HEK293T (cell line): ENCODE data around the gene GNAI1.

ENCODE experiments used
- CTCF ChIA-PET: fragments of 350-600 bp; formaldehyde crosslinking; extraction: SDS; loops from one replicate; lab custom pipeline; 2021; ENCODE audit warnings: antibody characterized with exemption, inconsistent platforms; lab: Yijun Ruan, JAX
- POLR2A ChIA-PET: fragments of 350-600 bp; formaldehyde crosslinking; extraction: SDS; loops from one replicate; lab custom pipeline; 2020; ENCODE audit warnings: antibody characterized with exemption, inconsistent platforms; lab: Yijun Ruan, JAX
- DNase-seq: peaks from one replicate; pipeline ENCODE4 v3.0.0; 2012; ENCODE audit warnings: mixed read lengths; ENCODE audit errors: extremely low spot score
- ARNT ChIP-seq: fragments of 450-650 bp; IDR thresholded peaks from 2 replicates; pipeline ENCODE4 v1.6.1; 2017; ENCODE audit warnings: mild to moderate bottlenecking
- BHLHE40 ChIP-seq: fragments of 450-650 bp; IDR thresholded peaks from 2 replicates; pipeline ENCODE4 v1.6.1; 2016; ENCODE audit warnings: mild to moderate bottlenecking, moderate library complexity, borderline replicate concordance
- CTBP1 ChIP-seq: fragments of 450-650 bp; IDR thresholded peaks from 2 replicates; pipeline ENCODE4 v1.6.1; 2016; ENCODE audit warnings: borderline replicate concordance
- ELF4 ChIP-seq: fragments of 450-650 bp; IDR thresholded peaks from 2 replicates; pipeline ENCODE4 v1.6.1; 2017; ENCODE audit warnings: antibody characterized with exemption
- FOXA1 ChIP-seq: fragments of 450-650 bp; IDR thresholded peaks from 2 replicates; pipeline ENCODE4 v1.6.1; 2016; ENCODE audit warnings: mild to moderate bottlenecking
- FOXK2 ChIP-seq: fragments of 450-650 bp; IDR thresholded peaks from 2 replicates; pipeline ENCODE4 v1.6.1; 2016; ENCODE audit warnings: mild to moderate bottlenecking
- FOXM1 ChIP-seq: fragments of 450-650 bp; IDR thresholded peaks from 2 replicates; pipeline ENCODE4 v1.6.1; 2017; ENCODE audit warnings: mild to moderate bottlenecking, borderline replicate concordance
- HDGF ChIP-seq: fragments of 450-650 bp; IDR thresholded peaks from 2 replicates; pipeline ENCODE4 v1.6.1; 2017; ENCODE audit warnings: antibody characterized with exemption, borderline replicate concordance
- L3MBTL2 ChIP-seq: fragments of 450-650 bp; conservative IDR thresholded peaks from 2 replicates; pipeline ENCODE4 v1.6.1; 2016; ENCODE audit warnings: mild to moderate bottlenecking
- LEF1 ChIP-seq: fragments of 450-650 bp; IDR thresholded peaks from 2 replicates; pipeline ENCODE4 v1.6.1; 2017; ENCODE audit warnings: mild to moderate bottlenecking, borderline replicate concordance
- NFRKB ChIP-seq: fragments of 450-650 bp; IDR thresholded peaks from 2 replicates; pipeline ENCODE4 v1.6.1; 2016; ENCODE audit warnings: mild to moderate bottlenecking, moderate library complexity
- SP1 ChIP-seq: fragments of 450-650 bp; IDR thresholded peaks from 2 replicates; pipeline ENCODE4 v1.6.1; 2017
- SUZ12 ChIP-seq: fragments of 450-650 bp; IDR thresholded peaks from 2 replicates; pipeline ENCODE4 v1.6.1; 2016; ENCODE audit warnings: mild to moderate bottlenecking
- TARDBP ChIP-seq: fragments of 450-650 bp; IDR thresholded peaks from 2 replicates; pipeline ENCODE4 v1.6.1; 2016
- ZNF384 ChIP-seq: fragments of 450-650 bp; IDR thresholded peaks from 2 replicates; pipeline ENCODE4 v1.6.1; 2016
- TF ChIP-seq, protein P1 (sequence below): fragments of 450-650 bp; IDR thresholded peaks from 2 replicates; pipeline ENCODE4 v1.6.1; 2016

GNAI1 gene

DNA sequence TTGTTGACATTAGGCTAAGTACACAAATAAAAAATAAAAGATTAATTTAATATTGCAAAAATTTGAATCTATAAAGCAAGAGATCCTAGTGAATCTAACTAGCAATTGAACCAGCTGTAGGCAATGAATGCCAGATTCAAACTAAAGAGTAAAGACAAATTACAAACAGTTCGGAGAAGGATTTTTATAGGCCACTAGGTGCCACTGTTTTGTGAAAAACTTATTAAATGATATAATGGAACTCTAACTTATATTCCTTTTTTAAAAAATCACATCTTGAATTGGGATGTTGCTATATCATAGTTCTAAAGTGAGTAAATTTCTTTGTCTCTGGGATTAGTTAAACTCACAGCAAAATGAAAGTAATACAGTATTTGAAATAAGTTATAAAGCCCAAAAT is 39.1 kb upstream of the GNAI1 start:
- ChIA-PET POLR2A (no interaction called here), CTCF (interaction anchor here (0.6 kb wide), 1 partner anchor 71 kb away, joined by 3 read pairs; no protein-coding TSS in a partner anchor)
- DNase-seq, result no peak
- no peak for TF ChIP-seq L3MBTL2
- TF ChIP-seq LEF1, result no peak
- no peak for TF ChIP-seq BHLHE40
- TF ChIP-seq CTBP1, result no peak
- TF ChIP-seq ZNF384, result no peak
- TF ChIP-seq FOXM1, result no peak
- no peak for TF ChIP-seq SUZ12
- no peak for TF ChIP-seq FOXK2
- TF ChIP-seq ARNT, result no peak
- TF ChIP-seq TARDBP, result no peak
- TF ChIP-seq ELF4, result no peak
- no peak for TF ChIP-seq FOXA1

DNA sequence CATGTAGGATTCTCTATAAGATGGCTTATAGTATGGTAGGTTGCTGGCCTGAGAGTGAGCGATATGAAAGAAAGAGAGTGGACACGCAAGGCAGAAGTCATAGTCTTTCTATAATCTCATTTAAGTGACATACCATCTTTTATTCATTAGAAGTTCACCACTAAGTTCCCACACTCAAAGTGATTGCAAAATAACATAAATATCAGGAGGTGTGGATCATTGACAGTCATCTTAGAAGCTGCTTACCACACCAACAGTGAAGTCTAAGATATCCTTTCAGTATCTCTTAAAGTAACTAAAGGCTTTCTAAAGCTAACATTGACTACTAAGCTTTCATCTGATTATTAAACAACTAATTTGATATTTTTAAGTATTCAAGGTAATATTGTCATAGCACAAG is 36.9 kb upstream of the GNAI1 start:
- POLR2A ChIA-PET, result no interaction called here
- no peak for DNase-seq
- TF ChIP-seq, protein P1, sequence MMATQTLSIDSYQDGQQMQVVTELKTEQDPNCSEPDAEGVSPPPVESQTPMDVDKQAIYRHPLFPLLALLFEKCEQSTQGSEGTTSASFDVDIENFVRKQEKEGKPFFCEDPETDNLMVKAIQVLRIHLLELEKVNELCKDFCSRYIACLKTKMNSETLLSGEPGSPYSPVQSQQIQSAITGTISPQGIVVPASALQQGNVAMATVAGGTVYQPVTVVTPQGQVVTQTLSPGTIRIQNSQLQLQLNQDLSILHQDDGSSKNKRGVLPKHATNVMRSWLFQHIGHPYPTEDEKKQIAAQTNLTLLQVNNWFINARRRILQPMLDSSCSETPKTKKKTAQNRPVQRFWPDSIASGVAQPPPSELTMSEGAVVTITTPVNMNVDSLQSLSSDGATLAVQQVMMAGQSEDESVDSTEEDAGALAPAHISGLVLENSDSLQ, result no peak
- TF ChIP-seq CTBP1 (no peak), FOXA1 (no peak), LEF1 (no peak), SP1 (no peak), HDGF (no peak), NFRKB (no peak), SUZ12 (no peak), FOXK2 (no peak), L3MBTL2 (no peak), FOXM1 (no peak), TARDBP (no peak), BHLHE40 (no peak), ZNF384 (no peak), ARNT (no peak)
- CTCF ChIA-PET, result no interaction called here

DNA sequence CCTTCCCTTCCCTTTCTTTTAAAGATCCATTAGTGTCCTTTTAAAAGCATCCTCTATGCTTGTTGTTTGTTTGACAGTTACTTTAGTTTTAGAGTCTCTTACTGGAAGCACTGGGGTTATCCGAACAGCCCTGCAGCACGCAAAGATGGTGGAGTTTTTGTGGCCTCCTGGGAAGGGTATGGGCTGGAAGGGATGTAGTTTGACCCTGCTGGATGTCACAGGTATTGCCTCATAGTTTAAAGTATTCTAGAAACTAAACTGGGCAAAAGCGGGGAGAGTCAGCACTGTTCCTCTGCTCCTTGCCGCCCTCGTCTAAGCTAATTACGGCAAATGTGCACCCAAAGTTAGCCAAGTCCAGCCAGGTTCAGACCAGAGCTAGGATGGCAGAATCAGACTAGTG is 35.8 kb upstream of the GNAI1 start:
- CTCF ChIA-PET, result interaction anchor here (0.6 kb wide), 1 partner anchor 214 kb away, joined by 3 read pairs; no protein-coding TSS in a partner anchor
- no peak for TF ChIP-seq NFRKB
- TF ChIP-seq, protein P1, result no peak
- TF ChIP-seq ZNF384, result no peak
- no peak for TF ChIP-seq CTBP1
- no peak for TF ChIP-seq FOXK2
- no peak for TF ChIP-seq SP1
- no peak for TF ChIP-seq HDGF
- TF ChIP-seq FOXA1, result no peak
- TF ChIP-seq L3MBTL2, result no peak
- no peak for TF ChIP-seq SUZ12
- TF ChIP-seq ELF4, result no peak
- TF ChIP-seq ARNT, result no peak
- TF ChIP-seq TARDBP, result no peak
- TF ChIP-seq LEF1, result no peak
- no peak for TF ChIP-seq BHLHE40
- no peak for TF ChIP-seq FOXM1
- POLR2A ChIA-PET, result no interaction called here
- peak; percentile 15 for DNase-seq

DNA sequence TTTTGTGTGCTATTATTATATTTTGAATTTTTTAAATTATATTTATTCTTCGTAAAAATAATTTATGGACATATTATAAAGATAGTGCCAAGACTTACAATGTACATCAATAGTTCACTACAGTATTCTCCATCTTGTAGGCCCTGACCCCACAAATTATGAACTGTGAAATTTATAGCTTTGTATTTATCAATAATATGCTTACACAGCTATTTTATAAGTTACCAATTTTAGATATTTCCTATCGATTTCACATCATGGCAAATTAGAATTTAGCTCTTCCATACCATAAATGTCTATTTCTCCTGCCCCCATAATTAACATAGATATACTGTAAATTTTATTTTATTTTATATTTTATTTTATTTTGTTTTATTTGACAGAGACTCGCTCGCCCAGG is 34.4 kb upstream of the GNAI1 start:
- POLR2A ChIA-PET, result no interaction called here
- TF ChIP-seq CTBP1, result no peak
- TF ChIP-seq SUZ12, result no peak
- TF ChIP-seq FOXA1, result no peak
- no peak for TF ChIP-seq ELF4
- no peak for TF ChIP-seq L3MBTL2
- TF ChIP-seq, protein P1, result no peak
- TF ChIP-seq ARNT, result no peak
- TF ChIP-seq SP1, result no peak
- no peak for TF ChIP-seq ZNF384
- TF ChIP-seq BHLHE40, result no peak
- no peak for TF ChIP-seq NFRKB
- TF ChIP-seq LEF1, result no peak
- no peak for TF ChIP-seq TARDBP
- TF ChIP-seq FOXK2, result no peak
- CTCF ChIA-PET, result interaction anchor here (0.5 kb wide), 1 partner anchor 258 kb away, joined by 5 read pairs; no protein-coding TSS in a partner anchor

DNA sequence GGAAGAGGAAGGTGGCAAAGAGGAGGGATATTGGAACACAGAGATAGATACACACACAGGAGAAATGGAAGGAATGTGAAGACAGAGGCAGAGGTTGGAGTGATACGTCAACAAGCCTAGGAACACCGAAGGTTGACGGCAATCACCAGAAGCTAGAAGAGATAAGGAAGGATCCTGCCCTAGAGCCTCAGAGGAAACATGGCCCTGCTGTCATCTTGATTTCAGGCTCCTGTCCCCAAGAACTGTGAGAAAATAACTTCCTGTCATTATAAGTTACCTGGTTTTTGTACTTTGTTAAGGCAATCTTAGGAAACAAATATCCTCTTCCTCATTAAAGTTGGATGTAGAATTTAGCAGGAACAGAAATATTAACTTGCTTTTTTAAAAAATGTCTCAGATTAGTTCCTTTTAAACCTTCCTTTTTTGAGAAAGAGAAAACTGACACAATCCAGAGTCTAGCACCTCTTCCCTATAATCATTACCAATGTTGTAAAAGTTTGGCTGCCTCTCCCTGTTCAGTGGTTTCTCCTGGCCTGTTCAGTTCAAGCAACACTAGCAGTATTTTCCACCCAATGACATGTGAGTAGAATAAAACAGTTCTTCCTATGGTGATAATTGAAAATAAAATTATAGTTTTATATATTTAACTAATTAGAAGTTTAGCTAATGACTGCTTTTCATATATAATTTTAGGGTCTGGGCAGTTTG is 28.8 kb upstream of the GNAI1 start:
- TF ChIP-seq SP1 (no peak), FOXA1 (no peak), L3MBTL2 (no peak), ARNT (no peak), HDGF (no peak)
- ChIA-PET POLR2A (no interaction called here), CTCF (no interaction called here)
- DNase-seq, result no peak

More for the DNA sequence above, 34.4 kb upstream of the GNAI1 start:
- DNase-seq, result no peak

DNA sequence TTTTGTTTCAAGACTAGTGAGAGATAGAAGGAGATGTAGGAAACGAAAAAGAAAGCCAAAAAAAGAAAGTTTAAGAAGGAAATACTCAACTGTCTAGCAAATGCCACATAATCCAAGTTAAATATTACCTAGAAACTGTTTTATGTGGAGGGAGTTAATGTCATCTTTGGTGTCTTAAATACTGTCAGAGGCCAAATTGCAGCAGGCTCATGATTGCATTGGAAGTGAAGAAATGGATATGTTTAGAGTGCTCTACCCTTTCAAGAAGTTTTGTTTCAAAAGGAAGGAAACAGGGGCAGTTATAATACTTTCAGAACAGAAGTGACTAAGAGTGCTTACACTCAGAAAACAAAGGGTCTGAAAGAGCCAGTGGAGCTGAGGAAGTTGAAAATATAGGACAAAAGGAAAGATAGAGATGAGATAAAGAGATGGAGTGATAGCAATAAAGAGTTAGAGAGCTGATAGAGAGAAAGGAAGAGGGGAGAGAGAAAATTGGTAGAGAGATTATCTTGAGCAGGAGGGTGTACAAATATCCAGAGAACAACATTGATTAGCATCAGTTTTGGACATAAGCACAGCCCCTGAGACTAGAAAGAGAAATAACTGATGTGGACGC is 28.0 kb upstream of the GNAI1 start:
- DNase-seq, result no peak
- CTCF ChIA-PET, result no interaction called here
- no peak for TF ChIP-seq NFRKB
- TF ChIP-seq, protein P1, result no peak
- no peak for TF ChIP-seq BHLHE40
- TF ChIP-seq FOXM1, result no peak
- TF ChIP-seq SP1, result no peak
- TF ChIP-seq L3MBTL2, result no peak
- TF ChIP-seq CTBP1, result no peak
- no peak for TF ChIP-seq ELF4
- no peak for TF ChIP-seq HDGF
- TF ChIP-seq LEF1, result no peak
- no peak for TF ChIP-seq TARDBP
- no peak for TF ChIP-seq FOXK2
- no peak for TF ChIP-seq ARNT
- TF ChIP-seq FOXA1, result no peak
- no peak for TF ChIP-seq ZNF384
- POLR2A ChIA-PET, result no interaction called here
